ENCODE results near the gene MAP2K5.

MAP2K5 gene

DNA sequence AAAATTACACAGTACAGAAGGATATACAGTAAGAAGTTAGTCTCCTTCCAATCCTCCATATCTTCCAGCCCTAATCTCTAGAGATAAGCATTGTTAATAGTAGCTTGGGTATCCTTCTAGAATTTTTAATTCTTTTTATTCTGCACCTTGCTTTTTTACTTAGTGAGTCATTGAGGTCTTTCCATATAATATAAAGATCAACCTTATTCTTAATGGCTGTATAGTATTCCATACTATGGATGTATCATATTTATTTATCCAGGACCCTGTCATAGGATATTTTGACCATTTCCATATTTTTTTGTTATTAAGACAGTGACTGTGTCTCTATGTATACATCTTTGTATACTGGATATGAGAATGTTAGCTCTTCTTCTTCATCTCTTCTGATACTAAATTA is 246.5 kb downstream of the MAP2K5 start:
- DNase-seq, result no peak

DNA sequence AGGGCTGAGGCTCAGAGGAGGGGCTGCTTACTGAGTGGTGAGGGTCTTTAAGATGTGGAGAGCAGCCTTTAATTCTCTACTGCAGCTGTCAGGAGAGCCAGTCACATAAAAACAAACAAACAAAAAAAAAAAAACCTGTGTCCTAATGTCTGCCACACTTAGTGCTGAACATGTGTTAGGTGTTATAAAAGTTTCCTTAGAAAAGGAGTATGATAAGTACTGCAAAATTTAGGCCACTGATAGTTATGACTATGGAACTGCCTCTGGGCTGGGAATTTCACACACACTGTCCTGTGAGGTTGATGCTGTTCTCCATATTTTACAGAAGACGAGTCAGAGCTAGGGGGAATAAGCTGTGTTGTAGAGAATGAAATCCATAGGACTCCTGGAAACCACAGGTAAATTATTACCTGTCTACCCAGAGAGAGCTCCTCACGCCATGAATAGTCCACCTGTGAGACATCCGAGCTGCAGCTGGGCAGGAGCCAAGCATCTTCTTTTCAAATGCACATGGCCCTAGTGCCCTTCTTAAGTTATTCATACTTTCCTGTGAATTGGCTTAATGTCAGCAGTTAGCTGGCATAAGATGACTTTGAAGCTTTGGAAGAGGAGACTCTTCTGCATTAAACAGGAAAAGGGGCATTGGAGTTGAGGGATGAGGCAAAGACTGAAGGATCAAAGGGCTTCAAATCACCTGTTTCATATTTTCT is 248.3 kb downstream of the MAP2K5 start:
- DNase-seq, result no peak

DNA sequence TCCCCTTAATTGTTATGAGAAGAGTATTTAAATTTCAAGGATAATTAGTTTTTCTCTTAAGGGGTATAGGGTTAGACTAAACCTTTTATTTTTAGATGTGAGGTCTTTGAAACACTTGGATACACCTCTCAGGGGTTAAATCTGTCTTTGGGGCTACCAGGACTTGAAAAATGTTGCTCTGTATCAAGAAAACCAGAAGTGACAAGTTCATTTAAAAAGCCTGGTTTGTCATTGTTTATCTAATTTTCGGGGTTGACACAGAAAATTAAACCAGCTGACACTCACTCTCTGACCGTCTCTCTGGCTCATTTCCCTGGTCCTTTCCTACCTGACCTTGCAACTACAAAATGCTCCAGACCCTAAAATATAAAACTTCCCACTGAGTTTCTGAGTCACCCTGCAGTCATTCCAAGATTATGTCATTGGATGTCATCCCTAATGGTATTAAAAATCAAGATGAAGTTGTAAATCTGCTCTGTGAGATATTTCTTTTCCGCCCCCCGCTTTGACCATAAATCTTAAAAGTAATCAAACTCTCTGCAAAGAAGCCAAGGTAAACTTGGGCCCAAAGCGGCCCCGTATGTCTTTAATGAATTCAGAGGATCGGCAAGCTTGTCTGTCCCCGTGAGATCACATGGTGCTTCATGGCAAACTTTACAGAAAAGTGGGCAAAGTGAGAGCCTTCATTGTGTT is 249.9 kb downstream of the MAP2K5 start:
- DNase-seq, result peak; percentile 41

DNA sequence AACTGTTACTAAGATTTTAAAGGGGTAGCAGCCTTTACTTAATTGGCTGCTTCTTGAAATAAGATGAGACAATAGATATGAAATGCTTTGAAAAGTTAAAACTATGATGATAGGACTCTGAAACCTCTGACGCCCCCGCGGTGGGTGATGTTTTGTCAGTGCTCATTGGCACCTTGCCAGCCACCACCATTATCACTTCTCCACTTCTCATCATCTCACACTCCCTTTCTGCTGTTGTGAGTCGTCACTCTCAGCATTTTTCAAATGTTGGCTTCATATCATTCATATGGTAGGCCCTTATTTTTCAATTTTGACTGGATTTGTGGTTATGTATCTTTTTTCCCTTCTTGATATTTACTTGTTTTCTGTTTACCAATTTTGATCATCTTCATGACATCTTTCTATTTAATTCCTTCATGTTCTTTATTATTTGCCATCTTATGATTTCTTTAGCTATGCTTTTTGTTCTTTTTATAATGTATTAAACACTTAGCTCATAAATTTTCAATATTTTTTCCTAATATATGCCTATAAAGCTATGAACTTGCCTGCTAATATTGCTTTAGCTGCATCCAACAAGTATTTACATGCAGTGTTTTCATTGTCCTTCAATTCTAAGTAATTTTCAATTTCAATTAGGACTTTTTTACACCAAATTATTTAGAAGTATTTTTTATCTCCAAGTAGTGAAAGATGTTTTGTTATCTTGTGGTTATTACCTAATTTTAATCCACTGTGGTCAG is 252.5 kb downstream of the MAP2K5 start:
- DNase-seq, result no peak

DNA sequence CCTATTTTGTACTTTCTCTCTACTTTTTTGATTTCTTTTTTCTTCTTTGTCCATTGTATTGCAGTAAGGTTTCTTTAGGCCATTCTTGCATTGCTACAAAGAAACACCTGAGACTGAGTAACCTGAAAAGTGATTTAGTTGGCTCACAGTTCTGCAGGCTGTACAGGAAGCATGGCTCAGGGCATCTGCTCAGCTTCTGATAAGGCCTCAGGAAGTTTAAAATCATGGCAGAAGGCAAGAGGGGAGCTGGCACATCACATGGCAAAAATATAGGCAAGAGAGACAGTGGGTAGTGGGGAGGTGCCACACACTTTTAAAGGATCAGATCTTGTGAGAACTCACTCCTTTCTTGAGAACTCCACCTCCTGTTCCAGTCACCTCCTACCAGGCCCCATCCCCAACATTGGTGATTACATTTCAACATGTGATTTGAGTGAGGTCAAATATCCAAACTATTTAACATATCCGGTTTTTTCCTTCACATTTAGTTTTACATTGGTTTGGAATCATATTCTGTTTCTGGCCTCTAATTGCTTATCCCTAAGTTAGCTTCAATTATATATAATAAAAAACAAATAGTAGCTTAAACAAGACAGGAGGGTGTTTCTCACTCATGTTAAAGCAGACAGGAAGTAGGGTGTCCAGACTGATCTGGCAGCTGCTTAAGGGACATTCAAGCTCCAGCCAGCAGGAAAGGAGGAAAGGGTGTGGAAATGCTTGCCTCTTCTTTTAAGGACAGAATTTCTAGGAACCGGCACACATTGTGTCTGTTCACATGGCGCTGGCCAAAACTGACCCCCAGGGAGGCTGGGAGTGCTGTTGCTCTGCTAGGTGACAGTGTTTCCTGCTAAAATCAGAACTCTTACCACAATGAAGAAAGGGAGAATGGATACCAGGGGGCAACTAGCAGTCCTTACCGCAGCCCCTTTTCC is 254.0 kb downstream of the MAP2K5 start:
- DNase-seq, result no peak

DNA sequence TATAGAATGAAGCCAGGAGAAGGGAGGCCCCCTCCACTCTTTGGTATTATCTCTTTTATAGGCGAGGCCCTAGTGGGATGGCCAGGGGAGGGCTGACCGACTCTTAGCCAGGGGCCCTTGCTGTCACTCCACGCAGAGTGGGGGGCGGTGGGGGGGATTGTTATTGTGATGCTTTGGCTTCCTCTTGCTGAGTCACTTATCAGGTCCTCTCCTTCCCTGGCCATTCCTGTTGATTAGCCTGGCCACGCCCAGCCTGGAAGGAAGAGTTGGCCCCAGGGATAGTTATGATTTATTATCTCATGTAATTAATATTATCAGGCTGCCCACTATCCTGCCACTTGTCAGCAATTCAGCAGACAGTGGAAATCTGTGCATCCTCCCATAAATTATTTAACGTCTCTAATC is 257.3 kb downstream of the MAP2K5 start:
- no peak for DNase-seq

DNA sequence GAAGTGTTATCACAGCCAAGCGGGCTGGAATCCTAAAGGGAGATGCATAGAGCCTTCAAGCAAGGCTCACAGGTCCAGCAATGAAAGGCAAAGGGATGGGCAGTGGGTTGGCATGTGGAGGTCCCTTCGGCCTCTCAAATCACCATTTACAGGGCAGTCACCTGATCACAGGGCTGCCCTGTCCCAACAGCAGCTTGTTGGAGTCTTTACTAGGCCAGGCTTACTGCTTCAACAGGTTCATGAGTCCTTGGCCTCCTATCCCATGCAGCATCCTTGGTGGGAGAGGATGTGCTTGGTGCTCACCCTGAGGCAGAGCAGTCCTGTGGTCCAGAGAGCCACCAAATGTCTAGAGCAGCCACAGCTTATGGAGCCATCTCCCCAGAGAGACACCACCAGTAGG is 258.6 kb downstream of the MAP2K5 start:
- no peak for DNase-seq

DNA sequence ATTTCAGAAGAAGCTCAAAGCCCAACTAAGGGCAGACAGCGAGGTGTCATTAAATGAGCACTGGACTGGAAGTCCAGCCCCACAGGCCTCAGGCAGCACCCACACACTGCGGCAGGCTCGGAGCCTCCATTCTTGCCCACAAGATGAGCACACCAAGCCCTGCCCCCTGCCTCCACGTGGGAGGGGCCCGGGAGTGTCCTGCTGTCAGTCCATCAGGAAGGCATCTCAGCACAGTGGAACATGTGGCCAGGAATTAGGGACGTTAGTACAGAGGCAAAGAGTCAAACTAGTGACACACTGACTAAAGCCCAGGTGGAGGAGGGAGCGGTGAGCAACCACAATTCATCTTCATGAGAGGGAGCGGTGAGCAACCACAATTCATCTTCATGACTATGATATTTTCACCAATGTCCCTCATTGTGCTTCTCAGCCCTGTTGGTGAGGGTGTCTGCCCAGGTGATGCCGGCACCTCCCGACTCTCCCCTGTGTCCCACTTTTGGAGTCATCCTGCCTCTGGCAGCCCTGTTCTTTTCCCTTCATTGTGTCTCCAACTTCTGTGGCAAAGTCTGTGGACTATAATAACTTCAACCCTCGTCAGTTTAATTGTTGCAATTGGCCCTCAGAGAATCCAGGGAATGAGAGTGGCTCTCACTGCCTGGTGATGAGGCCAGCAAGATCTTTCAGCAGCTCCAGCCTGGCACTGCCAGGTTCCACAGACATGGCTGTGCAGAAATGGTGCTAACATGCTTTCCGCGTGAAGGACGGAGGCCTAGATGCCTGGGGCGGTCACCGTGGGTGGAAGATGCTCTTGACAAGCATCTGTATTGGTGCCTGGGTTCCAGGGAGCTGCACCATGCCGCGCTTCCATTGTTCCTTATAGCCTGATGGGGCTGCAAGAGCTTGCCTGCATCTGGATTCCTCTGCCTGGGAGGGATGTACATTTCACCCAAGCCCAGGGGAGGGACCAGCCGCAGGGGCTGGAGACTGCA is 259.7 kb downstream of the MAP2K5 start:
- DNase-seq, result no peak

DNA sequence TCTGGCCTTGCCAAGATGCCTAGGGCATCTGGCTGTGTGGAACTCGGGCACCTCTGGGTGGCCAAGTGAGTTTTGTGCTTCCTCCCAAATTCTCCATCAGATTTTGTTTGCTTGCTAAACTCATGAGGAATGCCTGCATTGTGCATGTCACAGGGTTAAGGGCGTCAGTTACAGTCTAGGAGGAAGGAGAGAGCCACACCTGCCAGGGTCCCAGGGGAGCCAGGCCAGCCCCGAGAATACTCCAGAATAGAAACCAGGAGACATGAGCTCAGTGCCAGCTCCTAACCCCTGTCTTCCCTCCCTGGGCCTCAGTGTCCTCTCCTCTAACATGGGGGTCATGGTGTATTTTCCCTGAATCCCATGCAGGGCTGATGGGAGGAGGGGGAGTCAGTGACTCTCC is 260.8 kb downstream of the MAP2K5 start:
- DNase-seq, result no peak

DNA sequence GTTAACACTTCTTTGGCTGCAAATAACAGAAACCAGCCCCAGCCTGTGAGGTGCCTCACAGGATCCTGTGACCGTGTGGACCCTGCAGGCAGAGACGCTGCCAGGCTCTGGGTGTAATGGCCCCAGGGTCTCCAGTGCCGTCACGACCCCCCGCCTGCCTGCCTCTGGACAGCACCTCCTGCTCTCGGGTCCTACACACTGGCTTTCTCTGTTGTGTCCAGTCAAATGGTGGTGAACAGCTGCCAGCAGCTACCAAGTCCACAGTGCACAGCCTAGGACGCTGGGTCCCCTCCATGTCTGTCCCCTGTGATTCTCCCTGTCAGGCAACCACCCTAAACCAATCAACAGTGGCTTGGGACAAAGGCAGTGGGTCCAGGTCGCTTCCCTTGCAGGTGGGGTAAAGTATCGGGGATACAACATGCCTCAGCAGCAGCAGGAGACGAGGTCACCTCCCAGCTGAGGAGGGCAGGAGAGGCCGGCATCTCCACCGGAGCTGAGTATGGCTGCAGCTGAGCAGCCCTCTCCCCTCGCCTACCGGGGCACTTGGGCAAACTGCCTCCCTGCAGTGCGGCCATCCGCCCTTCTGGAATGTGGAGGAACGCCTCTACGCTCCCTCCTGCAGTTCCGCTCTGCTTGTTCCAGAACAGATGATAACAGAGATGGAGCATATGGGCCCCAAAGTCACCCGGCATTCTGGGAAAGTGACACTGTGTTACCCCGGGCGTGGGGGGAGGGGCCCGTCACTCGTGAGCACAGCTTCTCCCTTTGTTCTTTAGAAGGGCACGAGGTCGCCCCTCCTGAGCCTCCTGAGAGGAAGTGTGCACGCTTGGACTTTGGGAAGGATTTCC is 261.7 kb downstream of the MAP2K5 start:
- DNase-seq, result no peak

DNA sequence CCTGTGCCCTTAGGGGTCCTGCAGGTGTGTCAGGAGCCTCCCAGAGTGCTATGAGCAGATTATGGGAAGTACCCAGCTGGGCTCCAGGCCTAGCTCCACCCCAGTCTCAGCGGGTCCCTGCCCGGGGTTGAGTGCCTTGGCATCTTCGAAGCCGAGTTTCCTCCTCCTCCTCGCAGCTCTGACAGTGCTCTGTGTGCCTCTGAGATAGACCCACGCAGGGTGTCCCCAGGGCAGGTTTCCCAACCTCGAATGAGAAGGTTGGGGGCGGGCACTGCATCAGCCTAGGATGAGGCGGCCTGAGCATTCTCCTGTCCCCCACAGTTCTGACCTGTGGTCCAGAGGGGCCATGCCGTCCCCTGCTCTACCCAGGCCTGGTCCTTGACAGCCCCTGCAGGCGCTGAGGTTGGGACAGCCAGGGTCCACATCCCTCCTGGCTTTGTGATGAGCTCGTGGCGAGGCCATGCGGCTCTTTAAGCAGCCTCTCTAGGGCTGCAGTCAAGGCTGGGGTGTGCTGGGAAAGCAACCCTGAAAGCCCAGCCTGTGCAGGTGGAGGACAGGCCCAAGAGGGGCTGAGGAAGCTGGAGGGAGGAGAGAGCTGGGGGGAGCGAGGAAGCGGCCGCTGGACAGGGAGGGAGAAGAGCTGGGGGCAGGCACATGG is 262.6 kb downstream of the MAP2K5 start:
- no peak for DNase-seq

DNA sequence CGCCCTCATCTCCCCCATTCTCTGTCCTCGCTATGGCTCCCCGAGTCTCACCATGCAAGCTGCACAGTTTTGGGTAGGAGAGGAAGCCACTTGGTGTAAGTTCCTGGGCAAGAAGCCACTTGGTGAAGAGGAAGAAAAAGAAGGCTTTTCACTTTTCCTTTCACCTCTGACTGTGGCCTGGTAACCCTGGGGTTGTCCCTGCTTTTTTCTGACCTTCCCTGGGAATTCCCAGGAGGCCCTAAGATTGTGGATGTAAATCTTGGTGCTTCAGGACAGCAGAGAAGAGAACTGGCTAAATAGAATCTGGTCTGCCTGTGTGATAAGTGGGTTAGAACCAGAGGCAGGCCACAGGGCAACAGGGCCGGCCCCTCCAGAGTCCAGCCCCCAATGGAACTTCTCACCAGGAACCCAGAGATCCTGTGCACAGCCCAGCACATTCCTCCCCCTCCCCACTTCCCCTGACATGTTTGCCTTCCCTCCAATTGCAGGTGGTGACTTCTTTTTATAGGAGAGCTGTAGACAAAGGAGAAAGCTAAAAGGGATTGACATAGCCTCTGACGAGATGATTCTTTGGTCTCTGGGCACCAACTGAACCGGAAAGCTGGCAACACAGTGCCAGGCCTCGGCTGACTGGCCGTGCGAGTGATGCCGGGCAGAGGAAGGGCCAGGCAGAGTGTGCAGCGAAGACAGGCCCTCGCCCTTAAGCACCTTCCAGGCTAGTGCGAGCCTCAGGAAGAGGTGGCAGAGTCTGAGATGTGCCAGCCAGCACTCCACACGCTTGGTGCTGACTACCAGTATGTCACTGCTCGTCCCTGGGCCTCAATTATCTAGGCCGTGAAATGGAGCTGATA is 263.4 kb downstream of the MAP2K5 start:
- DNase-seq, result no peak

DNA sequence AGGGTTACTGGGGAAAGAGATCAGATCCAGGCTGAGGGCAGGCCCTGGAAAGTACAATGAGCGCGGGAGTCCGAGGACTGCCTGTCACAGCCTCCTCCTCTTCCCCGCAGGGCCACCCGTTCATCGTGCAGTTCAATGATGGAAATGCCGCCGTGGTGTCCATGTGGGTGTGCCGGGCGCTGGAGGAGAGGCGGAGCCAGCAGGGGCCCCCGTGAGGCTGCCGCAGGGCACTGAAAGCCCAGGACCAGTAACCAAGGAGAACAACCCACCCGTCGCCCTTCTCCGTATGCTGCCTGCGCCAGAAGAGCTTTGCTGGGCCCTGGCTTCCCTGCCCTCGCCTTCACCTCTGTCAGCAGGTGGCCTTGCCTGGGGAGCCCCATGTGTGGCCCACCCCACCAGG is 264.0 kb downstream of the MAP2K5 start:
- no peak for DNase-seq

DNA sequence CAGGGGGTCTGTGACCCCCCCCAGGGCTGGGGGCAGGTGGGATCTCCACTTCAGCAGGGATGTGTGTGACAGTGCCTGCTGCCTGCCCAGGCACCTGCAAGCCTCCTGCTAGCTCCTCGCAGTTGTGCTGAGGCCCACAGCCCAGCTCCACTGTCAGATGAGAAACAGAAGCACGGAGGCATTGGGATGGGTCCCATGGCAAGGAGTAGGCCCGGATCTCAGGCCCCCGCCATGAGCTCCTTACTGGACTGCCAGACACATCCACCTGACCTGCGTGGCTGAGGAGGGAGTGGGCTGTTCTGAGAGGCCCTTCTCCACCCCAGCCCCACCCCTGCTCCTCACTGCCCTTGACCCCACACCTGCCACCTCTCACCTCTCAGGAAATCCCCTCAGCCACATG is 264.6 kb downstream of the MAP2K5 start:
- no peak for DNase-seq

DNA sequence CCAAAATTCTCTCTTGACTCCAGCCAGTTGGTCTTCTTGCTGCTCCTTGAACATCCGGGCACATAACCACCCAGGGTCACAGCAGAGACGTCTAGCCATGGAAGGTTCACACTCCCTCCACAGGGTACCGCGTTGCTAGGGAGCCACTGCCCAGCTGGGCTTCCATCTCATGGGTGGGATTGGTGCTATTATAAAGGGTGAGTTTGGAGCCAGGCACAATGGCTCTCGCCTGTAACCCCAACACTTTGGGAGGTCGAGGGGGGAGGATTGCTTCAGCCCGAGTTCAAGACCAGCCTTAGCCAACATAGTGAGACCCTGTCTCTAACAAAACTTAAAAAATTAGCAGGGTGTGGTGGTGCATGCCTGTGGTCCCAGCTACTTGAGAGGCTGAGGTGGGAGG is 265.3 kb downstream of the MAP2K5 start:
- no peak for DNase-seq

DNA sequence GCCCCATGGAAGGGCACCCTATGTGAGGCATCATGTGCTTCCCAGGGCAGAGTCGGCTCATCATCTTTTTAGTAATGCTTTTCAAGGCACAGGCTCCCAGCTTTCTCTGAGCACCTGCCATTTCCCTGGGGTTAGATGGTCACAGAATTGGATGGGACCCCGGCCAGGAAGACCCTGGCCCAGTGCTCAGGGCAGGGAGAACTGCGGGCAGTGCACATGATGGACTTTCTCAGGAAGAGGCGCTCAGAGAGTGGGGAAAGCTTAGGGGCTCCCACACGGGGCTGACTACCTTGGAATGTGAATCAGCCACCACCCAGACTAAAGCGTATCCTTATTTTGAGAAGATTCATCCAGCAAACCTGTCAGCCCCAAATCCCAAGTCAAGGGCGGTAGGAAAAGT is 266.3 kb downstream of the MAP2K5 start:
- no peak for DNase-seq

DNA sequence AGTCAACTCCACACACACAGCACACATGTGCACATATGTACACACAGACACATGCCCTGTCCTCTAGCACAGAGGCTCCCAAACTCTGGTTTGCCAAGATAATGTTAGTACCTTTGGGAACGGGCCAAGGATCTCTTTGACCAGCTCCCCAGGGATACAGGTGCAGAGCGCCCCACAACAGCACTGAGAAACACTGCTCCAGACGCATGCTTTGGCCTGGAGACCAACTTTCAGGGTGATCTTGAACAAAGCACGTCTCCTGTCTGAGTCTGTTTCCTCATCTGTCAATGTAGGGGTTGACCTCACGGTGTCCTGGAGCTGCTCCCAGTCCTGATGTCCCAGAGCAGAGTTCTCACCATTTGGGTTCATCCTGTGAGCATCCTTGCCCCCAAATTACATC is 266.9 kb downstream of the MAP2K5 start:
- no peak for DNase-seq

DNA sequence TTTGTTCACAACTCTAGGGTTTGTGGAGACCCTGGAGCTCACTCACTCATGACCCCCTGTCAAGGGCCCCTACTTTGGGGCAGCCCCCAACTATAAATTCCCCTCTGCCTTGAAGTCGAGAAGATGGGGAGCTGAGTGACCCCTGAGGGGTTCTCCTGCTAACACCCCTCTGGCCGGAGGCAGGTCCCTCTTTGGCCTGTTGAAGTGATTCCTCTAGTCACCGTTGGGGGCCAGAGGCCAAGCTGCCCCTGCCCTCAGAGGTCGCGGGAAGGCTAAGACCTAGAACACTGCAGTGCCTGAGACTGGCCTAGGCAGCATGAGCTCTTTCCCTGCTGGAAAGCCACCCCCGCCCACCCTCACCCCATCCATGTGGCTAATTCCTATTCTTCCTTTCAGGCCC is 267.4 kb downstream of the MAP2K5 start:
- no peak for DNase-seq

DNA sequence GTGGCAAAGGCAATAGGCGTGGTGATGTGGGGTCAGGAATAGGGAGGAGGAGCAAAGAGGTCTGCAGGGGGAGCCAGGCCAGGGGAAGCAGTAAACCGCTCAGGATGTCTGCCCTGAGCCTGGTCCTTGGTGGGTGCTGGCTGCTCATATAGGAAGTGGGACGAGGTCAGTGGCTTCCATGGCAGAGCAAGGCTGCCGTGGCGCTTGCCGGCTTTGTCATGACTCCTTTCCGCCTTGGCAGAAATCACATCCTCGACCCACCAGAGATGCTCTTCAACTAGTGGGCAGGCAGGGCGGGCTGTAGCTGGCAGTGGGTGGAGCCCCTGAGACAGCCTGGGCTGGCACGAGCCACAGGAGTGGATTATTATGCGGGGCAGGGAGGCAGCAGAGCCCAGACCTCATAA is 269.7 kb downstream of the MAP2K5 start:
- DNase-seq, result no peak
